SKM-1 treated with dmso at 0.1 percent for 144 hours (cell line): ENCODE results near the gene ANK3.

ENCODE experiments used
- DNase-seq: peaks from one replicate; lab custom pipeline; 2025; ENCODE audit not compliant: unreplicated experiment; lab: John Stamatoyannopoulos, UW

ANK3 gene

GRCh38 chr10:60144099-60144498 is 245.6 kb downstream of the ANK3 start:
- no peak for DNase-seq

GRCh38 chr10:60142736-60143135 is 246.9 kb downstream of the ANK3 start:
- no peak for DNase-seq

GRCh38 chr10:60141896-60142559 is 247.6 kb downstream of the ANK3 start:
- no peak for DNase-seq

- DNase-seq = no peak
These were observed 248.7 kb downstream of the ANK3 start for GRCh38 chr10:60140651-60141632.

- DNase-seq = no peak
These were observed 249.7 kb downstream of the ANK3 start for GRCh38 chr10:60139798-60140566.

GRCh38 chr10:60139290-60139689 is 250.4 kb downstream of the ANK3 start:
- no peak for DNase-seq

GRCh38 chr10:60138842-60139241 is 250.8 kb downstream of the ANK3 start:
- DNase-seq = no peak

GRCh38 chr10:60138026-60138425 is 251.6 kb downstream of the ANK3 start:
- DNase-seq = no peak

- no peak for DNase-seq
These were observed 252.2 kb downstream of the ANK3 start for GRCh38 chr10:60137292-60137992.

- DNase-seq = no peak
These were observed 254.7 kb downstream of the ANK3 start for GRCh38 chr10:60135020-60135419.

- DNase-seq = no peak
These were observed 255.1 kb downstream of the ANK3 start for GRCh38 chr10:60134548-60134947.

- no peak for DNase-seq
These were observed 259.5 kb downstream of the ANK3 start for GRCh38 chr10:60130130-60130579.

GRCh38 chr10:60125895-60126294 is 263.8 kb downstream of the ANK3 start:
- no peak for DNase-seq

GRCh38 chr10:60124536-60124935 is 265.1 kb downstream of the ANK3 start:
- no peak for DNase-seq

GRCh38 chr10:60123668-60124067 is 266.0 kb downstream of the ANK3 start:
- DNase-seq = no peak

GRCh38 chr10:60123172-60123571 is 266.5 kb downstream of the ANK3 start:
- no peak for DNase-seq

- DNase-seq = no peak
These were observed 267.5 kb downstream of the ANK3 start for GRCh38 chr10:60122190-60122589.

GRCh38 chr10:60114765-60115586 is 274.7 kb downstream of the ANK3 start:
- peak; percentile 24 for DNase-seq

GRCh38 chr10:60110739-60111138 is 278.9 kb downstream of the ANK3 start:
- DNase-seq = no peak
